Heart left ventricle (tissue), 16 donors: Measurements from ENCODE around the gene CDK8. TPM values are rescaled to one million over a fixed set of nuclear protein-coding genes. Genes with fewer than 3 reads are reported as not detected.

Source experiments
- ATAC-seq, 4 donors: fragments of 200-7000 bp; cut with Tn5 transposase; one replicate each; pipeline ENCODE4 v1.9.1; 2020 to 2022; ENCODE audit warnings: moderate library complexity in 4 of 4, mild to moderate bottlenecking in 3 of 4, moderate number of reproducible peaks in 1 of 4
- DNase-seq, 5 donors: peaks; one replicate each; pipeline ENCODE4 v3.0.0-alpha.2; 2020
- H3K27ac ChIP-seq, 12 donors: fragments of 200-600 bp; sonication (generic) in 4 of 12; one replicate each; pipeline versions ENCODE4 v1.5.0 to v1.8.0; 2016 to 2022; ENCODE audit warnings: mild to moderate bottlenecking in 2 of 12
- H3K27me3 ChIP-seq, 9 donors: fragments of 200-600 bp; sonication (generic) in 2 of 9; one replicate each; pipeline versions ENCODE4 v1.5.1 to v1.8.0; 2016 to 2022; ENCODE audit warnings: mild to moderate bottlenecking in 3 of 9
- H3K36me3 ChIP-seq, 9 donors: fragments of 200-600 bp; sonication (generic) in 2 of 9; one replicate each; pipeline versions ENCODE4 v1.5.0 to v1.8.0; 2018 to 2022; ENCODE audit warnings: mild to moderate bottlenecking in 2 of 9
- H3K4me1 ChIP-seq, 12 donors: fragments of 200-600 bp; sonication (generic) in 4 of 12; one replicate each; pipeline versions ENCODE4 v1.5.0 to v1.8.0; 2016 to 2022; ENCODE audit warnings: mild to moderate bottlenecking in 3 of 12
- H3K4me3 ChIP-seq, 12 donors: fragments of 200-600 bp; sonication (generic) in 4 of 12; one replicate each; pipeline versions ENCODE4 v1.5.0 to v1.8.0; 2017 to 2022; ENCODE audit warnings: mild to moderate bottlenecking in 9 of 12, moderate library complexity in 4 of 12
- H3K9me3 ChIP-seq, 12 donors: fragments of 200-600 bp; sonication (generic) in 4 of 12; one replicate each; pipeline versions ENCODE4 v1.5.0 to v1.8.0; 2016 to 2022; ENCODE audit warnings: mild to moderate bottlenecking in 1 of 12
- POLR2A ChIP-seq, 2 donors: fragments of 450-650 bp; IDR thresholded peaks; one replicate each; pipeline ENCODE4 v1.6.1; 2017; ENCODE audit warnings: antibody characterized with exemption in 2 of 2, mild to moderate bottlenecking in 2 of 2, moderate library complexity in 2 of 2
- WGBS, 4 donors: extraction: QIAGEN DNeasy Blood & Tissue Kit in 2 of 4; methylation state at CpG; one replicate each; pipeline versions ENCODE4 v1.1.5 to v1.1.7; 2013 to 2018; 5-methylcytosine and 5-hydroxymethylcytosine counted together
- intact Hi-C, 10 donors: fragments of 100-400 bp; cut with DNase I; formaldehyde crosslinking; loops; one replicate each; pipeline versions ENCODE4 v1.11.1 to v1.14.2; 2022
- polyA plus RNA-seq, 2 donors: library from polyadenylated mRNA; stranded (reverse); fragments of 200-250 nt; gene quantifications; one replicate each; pipeline ENCODE4 v1.2.3, GENCODE V29; 2013
- total RNA-seq, 9 donors: library from RNA; depleted of rRNA in 2 of 9; stranded (reverse); fragments of >200 nt in 2 of 9; fragmentation: NEBNext Ultra II Directional in 3 of 9; extraction: Animal tissue kit (Norgen Biotek cat#: 25700) in 3 of 9; gene quantifications; one replicate each; pipeline versions ENCODE4 v1.1.0 to v1.2.4, GENCODE V29; 2016 to 2023
- TF ChIP-seq, protein P1 (sequence below), 12 donors: fragments of 200-600 bp; sonication (generic) in 4 of 12; IDR thresholded peaks; one replicate each; pipeline versions ENCODE4 v1.5.0 to v1.8.0; 2018 to 2022; ENCODE audit warnings: antibody characterized with exemption in 12 of 12, mild to moderate bottlenecking in 5 of 12
- donor health status: ischemic (EF 13 %, LVEDD 7.1; RV severe dilation, severe dysfunction).
- donor health status: healthy with polysubstance abuse.
- donor health status: DM: no; HTN: yes; CAD: no.
- donor health status: DM: no; HTN: no; CAD: no.
- donor health status: ischemic (EF 25% LVEDD 6.9; RV normal size, moderate dysfunction).
- donor health status: ischemic (EF 25% LVEDD 5.7; RV mildly dilated, moderate dysfunction).
- donor health status: healthy.
- donor health status: DM: yes; HTN: yes; CAD: no.
- donor health status: ischemic (EF 35%, LVEDD 5.7; RV mildly dilated, moderate dysfunction).
- donor health status: nonischemic (EF 11% LVEDD 7.7; RV severe dilation, severe dysfunction).
- donor health status: DM: yes; HTN: yes; CAD: no.
- donor health status: PGD.
- donor health status: ischemic (EF 29% LVEDD 5.4; RV normal size, mild dysfunction).
- donor health status: nonischemic (EF 23%, LVEDD 6.1; RV moderate dilation, normal function).

CDK8 gene
- total and polyA plus RNA-seq, 11 donors, result 5.3 to 12.4 (median 9.9) TPM

DNA sequence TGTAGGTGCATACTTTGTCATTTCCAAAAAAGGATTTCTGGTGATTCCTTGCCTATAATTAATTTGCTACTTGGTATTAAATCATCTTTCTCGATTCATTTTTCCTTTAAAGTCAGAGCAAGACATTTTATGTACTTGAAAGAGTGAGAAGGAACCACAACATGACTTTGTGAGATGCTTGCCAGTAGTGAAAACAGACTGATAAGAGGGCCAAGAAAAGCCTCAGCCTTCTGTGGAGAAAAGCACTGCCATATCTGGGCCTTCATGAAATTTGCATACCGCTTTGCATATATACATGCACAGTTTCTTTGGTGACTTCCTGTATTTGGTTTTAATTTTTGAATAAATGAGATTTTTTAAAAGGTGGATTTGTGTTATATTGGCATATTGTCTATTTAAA is 128.4 kb downstream of the CDK8 start:
- no peaks in the 10 kb centered on the region for H3K9me3 ChIP-seq
- no peaks in the 10 kb centered on the region for H3K27me3 ChIP-seq
- ATAC-seq, result no peak
- H3K4me1 ChIP-seq, result peaks cover 0 to 12% (median 2%) of the 10 kb centered on the region in 12 donors
- intact Hi-C loops, result loop anchor here in 1 of 10 donors (10.0 kb wide), 1 partner anchor 168 kb away; no protein-coding TSS in a partner anchor
- WGBS, 4 donors, result 84 to 91% (median 88%) methylated on average over 2 of the region's 2 CpGs
- DNase-seq, result no peak
- no peak for TF ChIP-seq POLR2A (IDR thresholded peaks at IDR 0.05)
- TF ChIP-seq, protein P1, sequence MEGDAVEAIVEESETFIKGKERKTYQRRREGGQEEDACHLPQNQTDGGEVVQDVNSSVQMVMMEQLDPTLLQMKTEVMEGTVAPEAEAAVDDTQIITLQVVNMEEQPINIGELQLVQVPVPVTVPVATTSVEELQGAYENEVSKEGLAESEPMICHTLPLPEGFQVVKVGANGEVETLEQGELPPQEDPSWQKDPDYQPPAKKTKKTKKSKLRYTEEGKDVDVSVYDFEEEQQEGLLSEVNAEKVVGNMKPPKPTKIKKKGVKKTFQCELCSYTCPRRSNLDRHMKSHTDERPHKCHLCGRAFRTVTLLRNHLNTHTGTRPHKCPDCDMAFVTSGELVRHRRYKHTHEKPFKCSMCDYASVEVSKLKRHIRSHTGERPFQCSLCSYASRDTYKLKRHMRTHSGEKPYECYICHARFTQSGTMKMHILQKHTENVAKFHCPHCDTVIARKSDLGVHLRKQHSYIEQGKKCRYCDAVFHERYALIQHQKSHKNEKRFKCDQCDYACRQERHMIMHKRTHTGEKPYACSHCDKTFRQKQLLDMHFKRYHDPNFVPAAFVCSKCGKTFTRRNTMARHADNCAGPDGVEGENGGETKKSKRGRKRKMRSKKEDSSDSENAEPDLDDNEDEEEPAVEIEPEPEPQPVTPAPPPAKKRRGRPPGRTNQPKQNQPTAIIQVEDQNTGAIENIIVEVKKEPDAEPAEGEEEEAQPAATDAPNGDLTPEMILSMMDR (IDR thresholded peaks at IDR 0.05), result no peak
- no peak overlapping the region for H3K27ac ChIP-seq
- no peak overlapping the region for H3K4me3 ChIP-seq
- peaks cover 0 to 30% (median 22%) of the 10 kb centered on the region in 9 donors for H3K36me3 ChIP-seq

DNA sequence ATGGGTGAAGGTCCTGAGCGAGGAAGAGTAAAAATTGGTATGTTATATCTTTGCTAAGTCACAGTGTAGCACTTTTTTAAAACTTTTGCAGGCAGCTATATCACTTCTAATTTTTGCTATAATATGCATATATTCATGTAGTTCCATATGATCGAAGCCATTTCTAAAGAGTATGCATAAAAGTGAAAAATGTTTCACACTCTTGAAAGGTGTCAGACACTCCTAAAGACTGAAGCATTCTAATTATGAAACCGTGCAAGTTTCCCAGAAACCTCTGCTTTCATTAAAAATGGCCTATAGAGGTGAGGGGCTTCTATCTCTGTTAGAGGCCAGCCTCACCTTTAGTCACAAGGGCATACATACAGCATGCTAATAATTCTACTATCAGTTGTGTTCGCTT is 128.9 kb downstream of the CDK8 start:
- Histone ChIP-seq H3K27me3 (no peaks in the 10 kb centered on the region), H3K9me3 (no peaks in the 10 kb centered on the region), H3K4me1 (peaks cover 0 to 12% (median 2%) of the 10 kb centered on the region in 12 donors), H3K27ac (no peak overlapping the region), H3K4me3 (no peak overlapping the region), H3K36me3 (peaks cover 0 to 35% (median 26%) of the 10 kb centered on the region in 9 donors)
- ATAC-seq (no peak), DNase-seq (no peak)
- TF ChIP-seq POLR2A (IDR thresholded peaks at IDR 0.05), result no peak
- TF ChIP-seq, protein P1 (IDR thresholded peaks at IDR 0.05), result no peak
- 90 to 93% (median 91%) methylated on average over 4 of the region's 4 CpGs for WGBS, 4 donors
- intact Hi-C loops, result loop anchor here in 1 of 10 donors (10.0 kb wide), 1 partner anchor 168 kb away; no protein-coding TSS in a partner anchor

DNA sequence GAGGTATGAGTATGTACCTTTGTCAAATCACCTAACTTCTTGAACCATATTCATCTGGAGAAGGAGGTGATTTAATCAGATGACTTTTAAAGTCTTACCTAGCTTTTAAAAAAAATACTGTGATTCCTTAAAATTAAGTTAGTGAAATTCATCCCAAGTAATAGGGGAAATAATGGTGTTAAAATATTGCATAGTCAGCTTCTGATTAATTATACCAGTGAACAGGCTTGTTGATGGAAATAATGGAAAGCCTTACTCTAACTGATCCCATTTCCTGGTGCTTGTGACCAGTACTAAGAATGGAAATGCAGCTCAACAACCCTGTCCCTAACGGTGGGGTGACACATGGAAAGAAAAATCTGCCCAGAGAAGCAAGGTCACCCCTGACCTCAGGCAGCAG is 130.7 kb downstream of the CDK8 start:
- Histone ChIP-seq H3K36me3 (peaks cover 0 to 53% (median 30%) of the 10 kb centered on the region in 9 donors), H3K9me3 (no peaks in the 10 kb centered on the region), H3K27me3 (no peaks in the 10 kb centered on the region), H3K4me3 (no peak overlapping the region), H3K4me1 (peaks cover 0 to 12% (median 2%) of the 10 kb centered on the region in 12 donors), H3K27ac (no peak overlapping the region)
- TF ChIP-seq, protein P1 (IDR thresholded peaks at IDR 0.05), result no peak
- TF ChIP-seq POLR2A (IDR thresholded peaks at IDR 0.05), result no peak
- DNase-seq (no peak), ATAC-seq (no peak)
- WGBS, 4 donors, result 53 to 68% (median 58%) methylated on average over 1 of the region's 1 CpG
- intact Hi-C loops, result loop anchor here in 1 of 10 donors (10.0 kb wide), 1 partner anchor 170 kb away; no protein-coding TSS in a partner anchor

DNA sequence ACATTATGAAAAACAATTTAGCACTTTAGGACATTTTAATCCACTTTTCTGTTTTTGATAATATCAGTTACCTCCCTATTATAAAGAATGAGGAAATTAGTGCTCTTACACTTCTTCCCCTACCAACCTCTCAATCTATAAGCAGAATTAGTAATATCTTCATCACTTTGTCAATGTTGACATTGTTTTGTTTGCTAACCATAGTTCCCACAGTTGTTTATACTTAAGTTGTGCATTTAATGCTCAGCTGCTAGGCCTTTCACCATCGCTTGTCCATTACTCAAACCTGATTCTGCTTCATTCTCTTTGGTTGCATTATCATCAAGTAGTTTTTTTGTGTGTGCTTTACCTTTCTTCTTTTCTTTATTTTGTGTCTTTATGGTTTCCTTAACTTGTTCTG is 132.1 kb downstream of the CDK8 start:
- intact Hi-C loops, result loop anchor here in 1 of 10 donors (10.0 kb wide), 1 partner anchor 171 kb away; no protein-coding TSS in a partner anchor
- Histone ChIP-seq H3K27ac (no peak overlapping the region), H3K4me1 (peaks cover 0 to 10% (median under 1%) of the 10 kb centered on the region in 12 donors), H3K9me3 (no peaks in the 10 kb centered on the region), H3K36me3 (peaks cover 0 to 67% (median 36%) of the 10 kb centered on the region in 9 donors), H3K27me3 (no peaks in the 10 kb centered on the region), H3K4me3 (no peak overlapping the region)
- ATAC-seq (no peak), DNase-seq (no peak)
- 93 to 100% (median 98%) methylated on average over 1 of the region's 1 CpG for WGBS, 4 donors
- TF ChIP-seq, protein P1 (IDR thresholded peaks at IDR 0.05), result no peak
- TF ChIP-seq POLR2A (IDR thresholded peaks at IDR 0.05), result no peak
